ENCODE data around the gene MRFAP1L1.

MRFAP1L1 gene

DNA sequence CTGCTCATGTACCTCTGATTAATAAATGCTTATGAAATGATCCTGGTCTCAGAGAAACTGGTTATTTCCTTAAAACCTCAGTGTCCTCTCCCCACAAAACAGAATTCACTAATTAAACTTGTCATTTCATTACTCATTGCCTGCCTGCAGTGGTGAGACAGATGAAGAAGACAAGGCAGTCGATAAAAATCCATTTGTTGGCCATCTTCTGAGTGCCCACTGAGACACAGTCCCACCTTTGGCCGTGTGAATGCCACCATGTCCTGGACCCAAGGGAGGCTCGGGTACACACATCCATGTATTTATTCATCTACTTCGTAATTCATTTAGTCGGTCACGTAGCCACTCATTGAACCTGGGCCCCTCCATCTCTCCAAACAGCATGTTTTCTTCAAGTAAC lies 12.5 kb downstream of the MRFAP1L1 start:
- Histone ChIP-seq H3K4me1 (ENCODE audit: control insufficient read depth, insufficient read depth, low read length) (peaks cover 4% of the 10 kb centered on the region), H3K27ac (ENCODE audit: low read length) (no peak overlapping the region), H3K36me3 (ENCODE audit: control insufficient read depth in 2 of 2, insufficient read depth in 2 of 2, low read length in 2 of 2) (peaks cover 0 to 2% of the 10 kb centered on the region in 2 donors), H3K4me3 (ENCODE audit: low read length in 2 of 2) (no peak overlapping the region), H3K9ac (ENCODE audit: low read length in 2 of 2) (no peak overlapping the region), H3K27me3 (ENCODE audit: control insufficient read depth in 1 of 2, insufficient read depth in 2 of 2, low read length in 2 of 2) (no peaks in the 10 kb centered on the region), H3K9me3 (ENCODE audit: control insufficient read depth in 2 of 2, low read length in 2 of 2) (no peaks in the 10 kb centered on the region)

DNA sequence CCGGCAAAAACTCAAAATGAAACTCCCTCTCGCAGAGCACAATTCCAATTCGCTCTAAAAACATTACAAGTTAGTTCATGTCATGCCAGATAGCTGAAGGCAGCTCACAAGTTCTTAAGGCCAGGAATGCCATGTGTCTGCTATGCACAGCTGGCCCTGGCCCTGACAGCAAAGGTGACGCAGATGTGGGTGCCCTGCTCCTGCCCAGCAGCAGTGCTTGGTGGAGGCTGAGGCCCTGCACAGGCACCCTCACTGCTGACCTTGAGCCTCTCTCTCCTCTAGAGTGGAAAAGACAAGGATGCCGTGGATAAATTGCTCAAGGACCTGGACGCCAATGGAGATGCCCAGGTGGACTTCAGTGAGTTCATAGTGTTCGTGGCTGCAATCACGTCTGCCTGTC lies 13.1 kb downstream of the MRFAP1L1 start:
- H3K27me3 ChIP-seq (ENCODE audit: control insufficient read depth in 1 of 2, insufficient read depth in 2 of 2, low read length in 2 of 2) = no peaks in the 10 kb centered on the region
- no peaks in the 10 kb centered on the region for H3K9me3 ChIP-seq (ENCODE audit: control insufficient read depth in 2 of 2, low read length in 2 of 2)
- H3K27ac ChIP-seq (ENCODE audit: low read length) = no peak overlapping the region
- H3K4me3 ChIP-seq (ENCODE audit: low read length in 2 of 2) = no peak overlapping the region
- H3K36me3 ChIP-seq (ENCODE audit: control insufficient read depth in 2 of 2, insufficient read depth in 2 of 2, low read length in 2 of 2) = peaks cover 0 to 2% of the 10 kb centered on the region in 2 donors
- H3K9ac ChIP-seq (ENCODE audit: low read length in 2 of 2) = no peak overlapping the region
- peaks cover 4% of the 10 kb centered on the region for H3K4me1 ChIP-seq (ENCODE audit: control insufficient read depth, insufficient read depth, low read length)

DNA sequence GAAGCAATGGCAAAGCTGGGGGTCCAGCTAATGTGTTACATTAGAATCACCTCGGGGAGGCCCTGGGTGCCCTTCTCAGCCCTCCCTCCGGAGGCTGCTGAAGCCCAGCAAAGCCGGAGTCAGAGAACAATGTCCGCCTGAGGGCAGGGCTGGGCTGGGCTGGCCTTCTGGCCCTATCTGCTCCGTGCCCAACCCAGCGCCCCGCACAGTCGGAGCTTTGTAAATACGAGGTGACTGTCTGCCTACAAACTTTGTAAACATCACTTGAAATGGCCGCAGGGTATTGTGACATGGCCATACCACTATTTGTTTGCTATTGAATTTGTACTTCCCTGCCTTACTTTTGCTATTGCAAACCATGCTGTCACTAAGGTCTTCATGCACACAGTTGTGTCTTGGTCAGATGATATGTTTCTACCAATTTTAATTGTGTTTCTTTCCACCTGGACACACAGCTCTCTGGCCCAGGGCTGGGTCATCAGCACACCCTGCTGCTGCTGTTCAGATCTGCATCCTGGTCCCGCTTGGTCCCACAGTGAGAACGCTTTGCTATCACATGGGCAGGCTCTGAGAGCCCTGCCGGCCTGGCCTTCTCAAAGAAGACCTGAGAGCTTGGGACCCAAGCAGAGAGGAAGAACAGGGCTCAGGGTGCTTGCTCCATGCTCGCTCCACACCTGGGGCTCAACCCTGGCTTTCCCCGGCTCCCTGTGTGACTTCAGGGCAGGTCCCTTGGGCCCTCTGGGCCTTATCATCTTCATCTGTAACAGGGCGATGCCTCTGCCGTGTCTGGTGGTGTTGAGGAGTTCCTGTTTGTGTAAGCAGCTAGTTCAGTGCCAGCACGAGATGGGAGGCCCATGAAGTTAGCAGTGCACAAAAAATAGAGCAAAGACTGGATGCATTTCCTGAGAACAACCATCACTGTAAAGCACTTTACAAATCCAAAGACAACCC lies 13.7 kb downstream of the MRFAP1L1 start:
- H3K27me3 ChIP-seq (ENCODE audit: control insufficient read depth in 1 of 2, insufficient read depth in 2 of 2, low read length in 2 of 2) = no peaks in the 10 kb centered on the region
- H3K36me3 ChIP-seq (ENCODE audit: control insufficient read depth in 2 of 2, insufficient read depth in 2 of 2, low read length in 2 of 2) = peaks cover 0 to 2% of the 10 kb centered on the region in 2 donors
- H3K4me1 ChIP-seq (ENCODE audit: control insufficient read depth, insufficient read depth, low read length) = peaks cover 4% of the 10 kb centered on the region
- H3K9ac ChIP-seq (ENCODE audit: low read length in 2 of 2) = no peak overlapping the region
- H3K4me3 ChIP-seq (ENCODE audit: low read length in 2 of 2) = no peak overlapping the region
- no peak overlapping the region for H3K27ac ChIP-seq (ENCODE audit: low read length)
- H3K9me3 ChIP-seq (ENCODE audit: control insufficient read depth in 2 of 2, low read length in 2 of 2) = no peaks in the 10 kb centered on the region

DNA sequence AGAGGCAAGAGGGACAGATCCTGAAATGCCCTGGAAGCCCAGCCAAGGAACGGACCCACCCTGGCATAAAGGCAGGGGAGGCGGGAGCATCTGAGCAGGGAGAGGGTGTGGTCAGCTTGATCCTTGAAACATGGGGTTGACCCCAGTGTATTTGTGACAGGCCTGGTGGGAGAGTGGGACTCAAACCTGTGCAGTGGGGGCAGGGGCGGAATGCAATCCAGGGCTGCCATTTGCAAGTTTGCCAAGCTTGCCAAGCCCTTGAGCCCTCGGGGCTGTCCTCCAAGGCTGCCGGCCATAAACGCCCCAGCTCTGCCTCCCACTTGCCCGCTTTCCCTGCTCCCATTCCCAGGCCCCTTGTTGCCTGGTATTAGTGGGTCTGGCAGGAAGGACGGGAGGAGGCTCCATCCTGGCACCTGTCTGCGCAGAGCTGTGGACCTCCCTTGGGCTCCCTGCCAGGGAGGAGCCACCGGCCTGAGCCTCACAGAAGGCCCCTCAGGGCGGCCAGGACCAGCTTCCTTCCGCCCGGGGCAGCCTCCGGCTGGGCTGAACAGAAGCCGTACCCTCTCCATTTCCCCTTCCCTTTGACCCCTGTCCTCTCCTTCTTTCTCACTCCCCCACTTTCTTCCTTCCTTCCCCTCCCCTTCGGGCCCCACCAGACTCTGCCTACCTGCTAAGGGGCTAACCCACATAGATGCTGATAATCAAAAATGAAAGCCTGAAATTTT lies 15.3 kb downstream of the MRFAP1L1 start:
- Histone ChIP-seq H3K9me3 (ENCODE audit: control insufficient read depth in 2 of 2, low read length in 2 of 2) (no peaks in the 10 kb centered on the region), H3K4me3 (ENCODE audit: low read length in 2 of 2) (no peak overlapping the region), H3K4me1 (ENCODE audit: control insufficient read depth, insufficient read depth, low read length) (peaks cover 4% of the 10 kb centered on the region), H3K36me3 (ENCODE audit: control insufficient read depth in 2 of 2, insufficient read depth in 2 of 2, low read length in 2 of 2) (no peaks in the 10 kb centered on the region), H3K27me3 (ENCODE audit: control insufficient read depth in 1 of 2, insufficient read depth in 2 of 2, low read length in 2 of 2) (no peaks in the 10 kb centered on the region), H3K9ac (ENCODE audit: low read length in 2 of 2) (no peak overlapping the region), H3K27ac (ENCODE audit: low read length) (no peak overlapping the region)

DNA sequence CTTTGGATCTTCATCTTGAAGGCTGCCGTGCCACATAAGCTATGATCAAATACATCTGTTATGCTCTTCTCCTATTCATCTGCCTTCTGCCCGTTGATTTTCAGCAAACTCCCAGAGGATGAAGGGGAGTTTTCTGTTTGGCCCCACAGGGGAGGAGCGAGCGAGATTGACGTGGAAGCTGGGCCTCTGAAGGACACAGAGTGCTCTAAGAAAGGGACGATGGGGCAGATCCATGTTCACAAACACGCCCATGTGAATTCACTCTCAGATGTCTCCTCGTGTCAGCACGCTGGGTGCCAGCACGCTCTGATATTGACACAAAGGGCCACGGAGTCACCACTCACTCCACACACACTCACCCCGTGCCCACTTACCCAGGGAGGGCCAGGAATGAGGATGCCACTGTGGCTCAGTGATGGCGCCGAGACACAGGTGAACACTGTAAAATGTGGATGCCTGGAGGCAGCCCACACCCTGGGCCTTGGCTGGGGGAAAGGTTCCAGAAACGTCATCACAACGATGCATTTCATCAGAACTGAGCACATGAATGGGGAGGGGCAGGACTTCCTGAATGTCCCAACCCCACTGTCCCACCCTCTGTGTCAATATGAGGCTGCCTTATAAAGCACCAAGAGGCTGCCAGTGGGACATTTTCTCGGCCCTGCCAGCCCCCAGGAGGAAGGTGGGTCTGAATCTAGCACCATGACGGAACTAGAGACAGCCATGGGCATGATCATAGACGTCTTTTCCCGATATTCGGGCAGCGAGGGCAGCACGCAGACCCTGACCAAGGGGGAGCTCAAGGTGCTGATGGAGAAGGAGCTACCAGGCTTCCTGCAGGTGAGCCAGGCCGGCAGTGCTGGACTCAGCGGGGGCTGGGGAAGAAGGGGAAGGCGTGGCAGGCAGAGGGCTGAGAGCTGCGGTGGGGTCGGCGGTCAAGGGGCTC lies 16.2 kb downstream of the MRFAP1L1 start, which contains the start of gene S100P:
S100P (plus strand) TSS at position 648 of the 946 bp plus-strand sequence; CDS start at position 703, 55 bp downstream.
- Histone ChIP-seq H3K9me3 (ENCODE audit: control insufficient read depth in 2 of 2, low read length in 2 of 2) (no peaks in the 10 kb centered on the region), H3K9ac (ENCODE audit: low read length in 2 of 2) (no peak within 1 kb of the TSS), H3K27me3 (ENCODE audit: control insufficient read depth in 1 of 2, insufficient read depth in 2 of 2, low read length in 2 of 2) (no peaks in the 10 kb centered on the region), H3K4me1 (ENCODE audit: control insufficient read depth, insufficient read depth, low read length) (peaks cover 8% of the 10 kb centered on the region), H3K27ac (ENCODE audit: low read length) (no peak within 1 kb of the TSS), H3K4me3 (ENCODE audit: low read length in 2 of 2) (no peak within 1 kb of the TSS), H3K36me3 (ENCODE audit: control insufficient read depth in 2 of 2, insufficient read depth in 2 of 2, low read length in 2 of 2) (no peaks in the 10 kb centered on the region)

DNA sequence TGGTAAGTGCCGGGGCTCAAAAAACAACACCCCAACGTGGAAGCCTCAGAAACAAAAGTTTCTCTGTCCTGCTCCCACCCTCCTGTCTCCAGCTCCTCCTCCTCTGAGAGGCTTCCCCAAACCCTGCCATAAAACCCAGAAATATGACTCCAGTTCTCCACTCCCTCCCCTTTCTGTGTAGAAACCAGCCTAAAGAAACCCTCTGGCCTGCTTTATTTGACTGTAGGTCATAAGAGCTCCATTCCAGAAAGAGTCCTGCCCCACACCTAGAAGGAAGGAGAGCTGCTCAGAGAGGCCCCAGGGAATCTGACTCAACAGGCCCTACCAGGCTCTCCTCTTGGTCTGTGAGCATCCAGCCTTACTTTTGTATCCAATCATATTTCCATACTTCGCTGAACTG lies 16.9 kb downstream of the MRFAP1L1 start:
- no peaks in the 10 kb centered on the region for H3K9me3 ChIP-seq (ENCODE audit: control insufficient read depth in 2 of 2, low read length in 2 of 2)
- no peak overlapping the region for H3K4me3 ChIP-seq (ENCODE audit: low read length in 2 of 2)
- H3K27me3 ChIP-seq (ENCODE audit: control insufficient read depth in 1 of 2, insufficient read depth in 2 of 2, low read length in 2 of 2) = no peaks in the 10 kb centered on the region
- peaks cover 8% of the 10 kb centered on the region for H3K4me1 ChIP-seq (ENCODE audit: control insufficient read depth, insufficient read depth, low read length)
- no peak overlapping the region for H3K27ac ChIP-seq (ENCODE audit: low read length)
- no peak overlapping the region for H3K9ac ChIP-seq (ENCODE audit: low read length in 2 of 2)
- H3K36me3 ChIP-seq (ENCODE audit: control insufficient read depth in 2 of 2, insufficient read depth in 2 of 2, low read length in 2 of 2) = no peaks in the 10 kb centered on the region

DNA sequence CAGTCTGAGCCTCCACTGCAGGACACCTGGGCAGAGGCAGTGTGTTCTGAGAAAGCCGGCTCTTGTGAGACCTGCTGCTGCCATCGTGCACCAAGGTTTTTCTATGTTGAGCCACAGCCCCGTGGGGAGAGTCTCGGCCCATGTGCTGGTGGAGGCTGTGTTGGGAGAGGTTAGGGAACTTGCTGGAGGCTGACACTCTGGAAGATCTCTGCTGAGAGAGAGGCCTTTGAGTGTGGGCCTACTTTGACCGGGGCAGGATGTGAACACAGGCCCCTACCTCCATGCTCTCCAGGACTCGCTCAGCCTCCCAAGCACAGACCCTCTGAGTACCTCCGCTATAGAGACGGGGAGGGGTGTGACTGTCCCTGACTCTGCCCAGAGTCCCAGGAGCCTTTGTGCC lies 17.3 kb downstream of the MRFAP1L1 start:
- H3K9ac ChIP-seq (ENCODE audit: low read length in 2 of 2) = no peak overlapping the region
- H3K4me3 ChIP-seq (ENCODE audit: low read length in 2 of 2) = no peak overlapping the region
- peaks cover 8% of the 10 kb centered on the region for H3K4me1 ChIP-seq (ENCODE audit: control insufficient read depth, insufficient read depth, low read length)
- no peaks in the 10 kb centered on the region for H3K36me3 ChIP-seq (ENCODE audit: control insufficient read depth in 2 of 2, insufficient read depth in 2 of 2, low read length in 2 of 2)
- H3K9me3 ChIP-seq (ENCODE audit: control insufficient read depth in 2 of 2, low read length in 2 of 2) = no peaks in the 10 kb centered on the region
- H3K27me3 ChIP-seq (ENCODE audit: control insufficient read depth in 1 of 2, insufficient read depth in 2 of 2, low read length in 2 of 2) = no peaks in the 10 kb centered on the region
- no peak overlapping the region for H3K27ac ChIP-seq (ENCODE audit: low read length)

DNA sequence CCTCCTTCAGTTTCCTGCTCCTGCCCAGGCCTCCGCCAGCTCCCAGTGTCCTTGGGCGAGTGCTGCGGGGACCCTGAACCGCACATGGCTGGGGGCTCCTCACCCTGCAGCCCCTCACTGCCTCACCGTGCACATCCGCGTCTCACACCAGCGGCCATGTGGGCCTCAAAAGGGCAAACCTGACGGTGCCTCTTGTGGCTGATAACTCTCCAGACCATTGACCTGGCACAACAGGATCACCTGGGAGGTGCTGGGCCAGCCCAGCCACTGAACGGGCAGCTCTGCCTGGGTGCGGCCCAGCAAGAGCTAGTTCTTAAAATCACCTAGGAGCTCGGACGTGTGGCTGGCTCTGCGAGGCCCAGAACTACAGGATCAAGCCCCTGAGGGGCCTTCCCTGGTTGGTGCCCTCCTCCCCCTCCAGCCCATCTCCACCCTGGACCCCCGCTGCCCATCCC lies 20.1 kb downstream of the MRFAP1L1 start:
- Histone ChIP-seq H3K9me3 (ENCODE audit: control insufficient read depth in 2 of 2, low read length in 2 of 2) (no peaks in the 10 kb centered on the region), H3K36me3 (ENCODE audit: control insufficient read depth in 2 of 2, insufficient read depth in 2 of 2, low read length in 2 of 2) (no peaks in the 10 kb centered on the region), H3K27ac (ENCODE audit: low read length) (no peak overlapping the region), H3K4me3 (ENCODE audit: low read length in 2 of 2) (no peak overlapping the region), H3K4me1 (ENCODE audit: control insufficient read depth, insufficient read depth, low read length) (peaks cover 8% of the 10 kb centered on the region), H3K9ac (ENCODE audit: low read length in 2 of 2) (no peak overlapping the region), H3K27me3 (ENCODE audit: control insufficient read depth in 1 of 2, insufficient read depth in 2 of 2, low read length in 2 of 2) (no peaks in the 10 kb centered on the region)

DNA sequence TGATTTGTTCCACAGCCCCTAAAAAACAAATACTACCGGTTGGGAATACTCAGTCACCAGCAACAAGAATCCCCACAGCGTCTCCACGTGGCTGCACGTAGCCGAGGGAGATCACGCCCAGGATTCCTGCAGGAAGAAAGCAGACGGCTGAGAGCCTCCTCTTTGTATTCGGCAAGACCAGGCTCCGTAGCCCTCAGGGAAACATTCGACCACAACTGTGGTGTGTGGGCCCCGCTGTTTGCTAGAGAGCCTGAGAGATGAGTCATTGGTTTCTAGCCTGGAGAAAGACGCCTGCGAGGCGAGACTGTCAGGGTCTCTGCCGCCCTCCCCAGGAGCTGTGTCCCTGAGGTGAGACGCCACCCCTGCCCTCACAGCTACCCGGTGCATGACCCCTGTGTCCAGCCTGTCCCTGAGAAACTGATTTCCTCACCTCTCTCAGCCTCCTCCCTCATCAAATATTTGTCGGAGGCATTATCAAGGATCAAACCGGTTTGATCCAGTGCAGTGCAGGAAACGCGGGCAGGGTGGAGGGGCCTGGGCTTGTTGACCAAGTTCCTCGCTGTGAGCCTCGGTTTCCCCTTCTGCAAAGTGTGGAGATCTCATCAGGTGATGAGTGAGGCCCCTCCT lies 20.7 kb downstream of the MRFAP1L1 start:
- Histone ChIP-seq H3K9ac (ENCODE audit: low read length in 2 of 2) (no peak overlapping the region), H3K27me3 (ENCODE audit: control insufficient read depth in 1 of 2, insufficient read depth in 2 of 2, low read length in 2 of 2) (no peaks in the 10 kb centered on the region), H3K4me3 (ENCODE audit: low read length in 2 of 2) (no peak overlapping the region), H3K9me3 (ENCODE audit: control insufficient read depth in 2 of 2, low read length in 2 of 2) (no peaks in the 10 kb centered on the region), H3K27ac (ENCODE audit: low read length) (no peak overlapping the region), H3K36me3 (ENCODE audit: control insufficient read depth in 2 of 2, insufficient read depth in 2 of 2, low read length in 2 of 2) (no peaks in the 10 kb centered on the region), H3K4me1 (ENCODE audit: control insufficient read depth, insufficient read depth, low read length) (peaks cover 8% of the 10 kb centered on the region)

Data from stomach smooth muscle (tissue), 2 donors.